Liver (tissue), 9 donors: ENCODE measurements around the gene VAC14. TPM values are rescaled to one million over a fixed set of nuclear protein-coding genes. Genes with fewer than 3 reads are reported as not detected.
"Not testable (repeated sequence)": the region's sequence is repeated elsewhere in the genome, so short reads cannot be mapped to it uniquely, and the experiment has no call there.

Experiments used
- DNase-seq: peaks from one replicate; pipeline ENCODE4 v3.0.0-alpha.2; 2017; ENCODE audit warnings: low spot score
- H3K27ac ChIP-seq, 2 donors: one replicate each; pipeline ENCODE4 v1.7.0; 2013; ENCODE audit warnings: inconsistent platforms in 2 of 2, low read length in 2 of 2, control low read depth in 1 of 2, low read depth in 1 of 2, mild to moderate bottlenecking in 1 of 2
- H3K27me3 ChIP-seq, 4 donors: one replicate each; pipeline versions ENCODE4 v1.6.1 to v1.7.0; 2013; ENCODE audit warnings: low read length in 3 of 4, inconsistent platforms in 1 of 4, mild to moderate bottlenecking in 1 of 4, moderate library complexity in 1 of 4; ENCODE audit not compliant: control insufficient read depth in 4 of 4, insufficient read depth in 4 of 4
- H3K36me3 ChIP-seq, 4 donors: one replicate each; pipeline versions ENCODE4 v1.6.1 to v1.7.0; 2013; ENCODE audit warnings: low read length in 3 of 4, mild to moderate bottlenecking in 3 of 4, low read depth in 1 of 4, moderate library complexity in 1 of 4; ENCODE audit not compliant: control insufficient read depth in 4 of 4, insufficient read depth in 3 of 4
- H3K4me1 ChIP-seq, 4 donors: one replicate each; pipeline versions ENCODE4 v1.6.1 to v1.7.0; 2013; ENCODE audit warnings: low read length in 3 of 4, mild to moderate bottlenecking in 3 of 4, moderate library complexity in 1 of 4; ENCODE audit not compliant: control insufficient read depth in 4 of 4, insufficient read depth in 4 of 4
- H3K4me3 ChIP-seq, 3 donors: one replicate each; pipeline versions ENCODE4 v1.6.1 to v1.7.0; 2013; ENCODE audit warnings: low read length in 3 of 3, control low read depth in 1 of 3, low read depth in 1 of 3, mild to moderate bottlenecking in 1 of 3
- H3K9ac ChIP-seq, 2 donors: one replicate each; pipeline ENCODE4 v1.7.0; 2013; ENCODE audit warnings: low read length in 2 of 2, mild to moderate bottlenecking in 2 of 2, moderate library complexity in 2 of 2, control low read depth in 1 of 2, low read depth in 1 of 2
- H3K9me3 ChIP-seq, 4 donors: one replicate each; pipeline versions ENCODE4 v1.6.1 to v1.7.0; 2013; ENCODE audit warnings: low read length in 3 of 4; ENCODE audit not compliant: control insufficient read depth in 4 of 4
- ATF3 ChIP-seq: IDR thresholded peaks from 2 replicates; pipeline ENCODE4 v1.6.1; 2016; ENCODE audit warnings: antibody characterized with exemption
- EGR1 ChIP-seq, 2 donors: IDR thresholded peaks; 2 replicates each; pipeline ENCODE4 v1.6.1; 2016 to 2018; ENCODE audit warnings: antibody characterized with exemption in 2 of 2, low read depth in 2 of 2
- FOXA1 ChIP-seq: IDR thresholded peaks from 2 replicates; pipeline ENCODE4 v1.6.1; 2016; ENCODE audit warnings: antibody characterized with exemption
- GABPA ChIP-seq, 2 donors: IDR thresholded peaks in 1 of 2; conservative IDR thresholded peaks in 1 of 2; 2 replicates each; pipeline ENCODE4 v1.6.1; 2016; ENCODE audit warnings: antibody characterized with exemption in 2 of 2, mild to moderate bottlenecking in 1 of 2, moderate library complexity in 1 of 2
- HNF4G ChIP-seq: IDR thresholded peaks from 2 replicates; pipeline ENCODE4 v1.6.1; 2016; ENCODE audit warnings: antibody characterized with exemption
- JUND ChIP-seq, 2 donors: IDR thresholded peaks; 2 replicates each; pipeline ENCODE4 v1.6.1; 2016; ENCODE audit warnings: antibody characterized with exemption in 2 of 2
- MAX ChIP-seq: IDR thresholded peaks from 2 replicates; pipeline ENCODE4 v1.6.1; 2016; ENCODE audit warnings: antibody characterized with exemption
- NR2F2 ChIP-seq: IDR thresholded peaks from 2 replicates; pipeline ENCODE4 v1.6.1; 2016; ENCODE audit warnings: antibody characterized with exemption
- RAD21 ChIP-seq, 2 donors: IDR thresholded peaks; 2 replicates each; pipeline ENCODE4 v1.6.1; 2016; ENCODE audit warnings: antibody characterized with exemption in 2 of 2, mild to moderate bottlenecking in 2 of 2
- RXRA ChIP-seq, 2 donors: IDR thresholded peaks; 2 replicates each; pipeline ENCODE4 v1.6.1; 2017 to 2018; ENCODE audit warnings: antibody characterized with exemption in 2 of 2, mild to moderate bottlenecking in 1 of 2
- SP1 ChIP-seq: IDR thresholded peaks from 2 replicates; pipeline ENCODE4 v1.6.1; 2018; ENCODE audit warnings: antibody characterized with exemption, mild to moderate bottlenecking
- TAF1 ChIP-seq: conservative IDR thresholded peaks from 2 replicates; pipeline ENCODE4 v1.6.1; 2016; ENCODE audit warnings: antibody characterized with exemption, mild to moderate bottlenecking
- WGBS: extraction: QIAGEN DNeasy Blood & Tissue Kit; methylation state at CpG from one replicate; pipeline ENCODE4 v1.1.7; 2013; 5-methylcytosine and 5-hydroxymethylcytosine counted together
- polyA plus RNA-seq, 2 donors: library from polyadenylated mRNA; stranded (reverse) in 1 of 2; unstranded in 1 of 2; fragments of 200-250 nt in 1 of 2; fragments of >200 nt in 1 of 2; fragmentation: Nextera tagmentation in 1 of 2; extraction: Ambion mirVana in 1 of 2; gene quantifications; one replicate each; pipeline versions ENCODE4 v1.2.1 to v1.2.3, GENCODE V29; 2013 to 2015
- total RNA-seq, 2 donors: library from RNA; depleted of rRNA; stranded (reverse); fragments of >200 nt; gene quantifications; one replicate each; pipeline ENCODE4 v1.2.3, GENCODE V29; 2014
- donor health status: healthy.
- donor health status: healthy.
- donor health status: healthy.
- donor health status: healthy.
- donor health status: healthy.

Gene VAC14
- total and polyA plus RNA-seq, 4 donors: 16.7 to 29.8 (median 20.5) TPM

- TF ChIP-seq FOXA1: no peak
- TF ChIP-seq EGR1 (IDR thresholded peaks at IDR 0.05; ENCODE audit: low read depth in 2 of 2): no peak
- TF ChIP-seq NR2F2: no peak
- no peak for TF ChIP-seq JUND (IDR thresholded peaks at IDR 0.05)
Observed at GRCh38 chr16:70646260-70647241, 154.4 kb downstream of the VAC14 start, which contains the start of gene IL34 (continued).

GRCh38 chr16:70644763-70645597 lies 156.0 kb downstream of the VAC14 start:
- 77% methylated on average over 10 of the region's 10 CpGs for WGBS
- no peaks in the 10 kb centered on the region for H3K4me1 ChIP-seq
- TF ChIP-seq HNF4G (no peak), EGR1 (IDR thresholded peaks at IDR 0.05; ENCODE audit: low read depth in 2 of 2) (no peak), TAF1 (no peak), GABPA (IDR thresholded peaks at IDR 0.05 in 1 of 2, conservative IDR thresholded peaks at IDR 0.05 in 1 of 2) (no peak), FOXA1 (no peak), SP1 (no peak), ATF3 (no peak), MAX (no peak), NR2F2 (no peak), RXRA (IDR thresholded peaks at IDR 0.05) (no peak), RAD21 (IDR thresholded peaks at IDR 0.05) (no peak)
- H3K27me3 ChIP-seq: no peaks in the 10 kb centered on the region
- H3K9me3 ChIP-seq: no peaks in the 10 kb centered on the region
- no peaks in the 10 kb centered on the region for H3K36me3 ChIP-seq
- DNase-seq: no peak
- H3K9ac ChIP-seq: no peak overlapping the region
- no peak overlapping the region for H3K27ac ChIP-seq
- H3K4me3 ChIP-seq: no peak overlapping the region

GRCh38 chr16:70643264-70643663 lies 157.7 kb downstream of the VAC14 start:
- not testable (repeated sequence) for H3K4me3 ChIP-seq, H3K9me3 ChIP-seq, H3K27ac ChIP-seq, H3K27me3 ChIP-seq, H3K4me1 ChIP-seq, H3K36me3 ChIP-seq, DNase-seq, H3K9ac ChIP-seq
- 84% methylated on average over 7 of the region's 7 CpGs for WGBS

GRCh38 chr16:70642633-70643032 lies 158.3 kb downstream of the VAC14 start:
- H3K9ac ChIP-seq: no peak overlapping the region
- 94% methylated on average over 1 of the region's 1 CpG for WGBS
- no peak for DNase-seq
- H3K36me3 ChIP-seq: no peaks in the 10 kb centered on the region
- no peaks in the 10 kb centered on the region for H3K27me3 ChIP-seq
- no peak for TF ChIP-seq GABPA (IDR thresholded peaks at IDR 0.05 in 1 of 2, conservative IDR thresholded peaks at IDR 0.05 in 1 of 2)
- no peaks in the 10 kb centered on the region for H3K9me3 ChIP-seq
- no peak overlapping the region for H3K4me3 ChIP-seq
- H3K27ac ChIP-seq: no peak overlapping the region
- H3K4me1 ChIP-seq: no peaks in the 10 kb centered on the region
